Hematopoietic multipotent progenitor cell treated with erythropoietin and hydrocortisone succinate and interleukin-3 and kit ligand, for 15 days (in vitro differentiated cells): Measurements from ENCODE around the gene MVD.

Experiments
- DNase-seq: peaks from one replicate; pipeline ENCODE4 v3.0.0-alpha.2; 2015; ENCODE audit warnings: low spot score

Gene MVD

GRCh38 chr16:88655053-88655732 lies 7.7 kb downstream of the MVD start:
- DNase-seq, result no peak

GRCh38 chr16:88654363-88655052 lies 8.4 kb downstream of the MVD start:
- DNase-seq, result no peak

- DNase-seq, result no peak
Observed at GRCh38 chr16:88653596-88654362, 9.1 kb downstream of the MVD start.

- DNase-seq, result no peak
Observed at GRCh38 chr16:88653101-88653500, 9.8 kb downstream of the MVD start.

- no peak for DNase-seq
Observed at GRCh38 chr16:88652762-88653063, 10.2 kb downstream of the MVD start.

GRCh38 chr16:88651989-88652761 lies 10.7 kb downstream of the MVD start:
- no peak for DNase-seq

- no peak for DNase-seq
Observed at GRCh38 chr16:88651276-88651988, 11.5 kb downstream of the MVD start.

GRCh38 chr16:88650749-88651275 lies 12.1 kb downstream of the MVD start, which contains the start of gene CYBA:
Gene CYBA (minus strand): TSS chr16:88651053. CDS start chr16:88651013, 40 bp downstream.
- no peak for DNase-seq

- no peak for DNase-seq
Observed at GRCh38 chr16:88649924-88650748, 12.8 kb downstream of the MVD start.

GRCh38 chr16:88649195-88649923 lies 13.5 kb downstream of the MVD start:
- DNase-seq, result no peak

- no peak for DNase-seq
Observed at GRCh38 chr16:88647178-88648070, 15.5 kb downstream of the MVD start.

GRCh38 chr16:88646345-88647034 lies 16.4 kb downstream of the MVD start:
- DNase-seq, result no peak

GRCh38 chr16:88645941-88646340 lies 16.9 kb downstream of the MVD start:
- no peak for DNase-seq

GRCh38 chr16:88645455-88645854 lies 17.4 kb downstream of the MVD start:
- no peak for DNase-seq

GRCh38 chr16:88643644-88643932 lies 19.3 kb downstream of the MVD start:
- no peak for DNase-seq

GRCh38 chr16:88642881-88643643 lies 19.8 kb downstream of the MVD start:
- DNase-seq, result no peak

- DNase-seq, result no peak
Observed at GRCh38 chr16:88640498-88641247, 22.2 kb downstream of the MVD start.
